ENCODE data around the gene PUM1.
"Not testable (repeated sequence)": the region's sequence is repeated elsewhere in the genome, so short reads cannot be mapped to it uniquely, and the experiment has no call there.

PUM1 gene

GRCh38 chr1:30942326-30942963, 123.1 kb downstream of the PUM1 start:
- no peak overlapping the region for H3K27ac ChIP-seq (ENCODE audit: low read depth, low read length)
- H3K4me1 ChIP-seq (ENCODE audit: control insufficient read depth, insufficient read depth, low read length) = no peaks in the 10 kb centered on the region
- no peak overlapping the region for H3K9ac ChIP-seq (ENCODE audit: low read depth, low read length)
- H3K36me3 ChIP-seq (ENCODE audit: control insufficient read depth, insufficient read depth, low read length) = peaks cover 89% of the 10 kb centered on the region
- no peaks in the 10 kb centered on the region for H3K27me3 ChIP-seq (ENCODE audit: control insufficient read depth, insufficient read depth, low read length)
- no peak overlapping the region for H3K4me3 ChIP-seq (ENCODE audit: low read depth, low read length)
- H3K9me3 ChIP-seq (ENCODE audit: control insufficient read depth, insufficient read depth, low read length) = no peaks in the 10 kb centered on the region

GRCh38 chr1:30940541-30940940, 125.0 kb downstream of the PUM1 start:
- H3K27ac ChIP-seq (ENCODE audit: low read depth, low read length) = no peak overlapping the region
- H3K36me3 ChIP-seq (ENCODE audit: control insufficient read depth, insufficient read depth, low read length) = peaks cover 89% of the 10 kb centered on the region
- H3K4me1 ChIP-seq (ENCODE audit: control insufficient read depth, insufficient read depth, low read length) = no peaks in the 10 kb centered on the region
- H3K27me3 ChIP-seq (ENCODE audit: control insufficient read depth, insufficient read depth, low read length) = no peaks in the 10 kb centered on the region
- no peaks in the 10 kb centered on the region for H3K9me3 ChIP-seq (ENCODE audit: control insufficient read depth, insufficient read depth, low read length)
- no peak overlapping the region for H3K4me3 ChIP-seq (ENCODE audit: low read depth, low read length)
- no peak overlapping the region for H3K9ac ChIP-seq (ENCODE audit: low read depth, low read length)

GRCh38 chr1:30936541-30937171, 128.9 kb downstream of the PUM1 start:
- Histone ChIP-seq H3K9me3 (ENCODE audit: control insufficient read depth, insufficient read depth, low read length) (no peaks in the 10 kb centered on the region), H3K4me3 (ENCODE audit: low read depth, low read length) (no peak overlapping the region), H3K27me3 (ENCODE audit: control insufficient read depth, insufficient read depth, low read length) (no peaks in the 10 kb centered on the region), H3K36me3 (ENCODE audit: control insufficient read depth, insufficient read depth, low read length) (peaks cover 87% of the 10 kb centered on the region), H3K9ac (ENCODE audit: low read depth, low read length) (no peak overlapping the region), H3K4me1 (ENCODE audit: control insufficient read depth, insufficient read depth, low read length) (no peaks in the 10 kb centered on the region), H3K27ac (ENCODE audit: low read depth, low read length) (no peak overlapping the region)

- peaks cover 78% of the 10 kb centered on the region for H3K36me3 ChIP-seq (ENCODE audit: control insufficient read depth, insufficient read depth, low read length)
These were observed 129.8 kb downstream of the PUM1 start for GRCh38 chr1:30935758-30936157.

GRCh38 chr1:30934613-30935012, 130.9 kb downstream of the PUM1 start:
- no peaks in the 10 kb centered on the region for H3K9me3 ChIP-seq (ENCODE audit: control insufficient read depth, insufficient read depth, low read length)
- no peaks in the 10 kb centered on the region for H3K27me3 ChIP-seq (ENCODE audit: control insufficient read depth, insufficient read depth, low read length)
- no peak overlapping the region for H3K4me3 ChIP-seq (ENCODE audit: low read depth, low read length)
- H3K9ac ChIP-seq (ENCODE audit: low read depth, low read length) = no peak overlapping the region
- peak overlapping the region; percentile 18 for H3K27ac ChIP-seq (ENCODE audit: low read depth, low read length)
- H3K4me1 ChIP-seq (ENCODE audit: control insufficient read depth, insufficient read depth, low read length) = no peaks in the 10 kb centered on the region
- peaks cover 67% of the 10 kb centered on the region for H3K36me3 ChIP-seq (ENCODE audit: control insufficient read depth, insufficient read depth, low read length)

More at GRCh38 chr1:30935758-30936157, 129.8 kb downstream of the PUM1 start:
- H3K4me3 ChIP-seq (ENCODE audit: low read depth, low read length); H3K27ac ChIP-seq (ENCODE audit: low read depth, low read length); H3K4me1 ChIP-seq (ENCODE audit: control insufficient read depth, insufficient read depth, low read length); H3K27me3 ChIP-seq (ENCODE audit: control insufficient read depth, insufficient read depth, low read length); H3K9ac ChIP-seq (ENCODE audit: low read depth, low read length); H3K9me3 ChIP-seq (ENCODE audit: control insufficient read depth, insufficient read depth, low read length): not testable (repeated sequence)

- Histone ChIP-seq H3K9ac (ENCODE audit: low read depth, low read length) (no peak overlapping the region), H3K4me3 (ENCODE audit: low read depth, low read length) (no peak overlapping the region), H3K36me3 (ENCODE audit: control insufficient read depth, insufficient read depth, low read length) (peaks cover 59% of the 10 kb centered on the region), H3K4me1 (ENCODE audit: control insufficient read depth, insufficient read depth, low read length) (no peaks in the 10 kb centered on the region), H3K9me3 (ENCODE audit: control insufficient read depth, insufficient read depth, low read length) (no peaks in the 10 kb centered on the region), H3K27me3 (ENCODE audit: control insufficient read depth, insufficient read depth, low read length) (no peaks in the 10 kb centered on the region), H3K27ac (ENCODE audit: low read depth, low read length) (peak overlapping the region; percentile 18)
These were observed 131.7 kb downstream of the PUM1 start for GRCh38 chr1:30933874-30934252.

GRCh38 chr1:30930631-30931173, 134.8 kb downstream of the PUM1 start:
- H3K36me3 ChIP-seq (ENCODE audit: control insufficient read depth, insufficient read depth, low read length) = peaks cover 33% of the 10 kb centered on the region
- no peak overlapping the region for H3K27ac ChIP-seq (ENCODE audit: low read depth, low read length)
- H3K9me3 ChIP-seq (ENCODE audit: control insufficient read depth, insufficient read depth, low read length) = no peaks in the 10 kb centered on the region
- no peaks in the 10 kb centered on the region for H3K27me3 ChIP-seq (ENCODE audit: control insufficient read depth, insufficient read depth, low read length)
- no peak overlapping the region for H3K9ac ChIP-seq (ENCODE audit: low read depth, low read length)
- no peak overlapping the region for H3K4me3 ChIP-seq (ENCODE audit: low read depth, low read length)
- no peaks in the 10 kb centered on the region; the same call in 1 of the 2 replicates for H3K4me1 ChIP-seq (ENCODE audit: control insufficient read depth, insufficient read depth, low read length)

- Histone ChIP-seq H3K9me3 (ENCODE audit: control insufficient read depth, insufficient read depth, low read length) (no peaks in the 10 kb centered on the region), H3K27me3 (ENCODE audit: control insufficient read depth, insufficient read depth, low read length) (no peaks in the 10 kb centered on the region), H3K4me1 (ENCODE audit: control insufficient read depth, insufficient read depth, low read length) (no peaks in the 10 kb centered on the region; the same call in 1 of the 2 replicates), H3K9ac (ENCODE audit: low read depth, low read length) (no peak overlapping the region), H3K36me3 (ENCODE audit: control insufficient read depth, insufficient read depth, low read length) (peaks cover 29% of the 10 kb centered on the region), H3K4me3 (ENCODE audit: low read depth, low read length) (no peak overlapping the region), H3K27ac (ENCODE audit: low read depth, low read length) (peak overlapping the region; percentile 22)
These were observed 135.5 kb downstream of the PUM1 start for GRCh38 chr1:30929944-30930525.

- no peak overlapping the region for H3K9ac ChIP-seq (ENCODE audit: low read depth, low read length)
These were observed 136.2 kb downstream of the PUM1 start for GRCh38 chr1:30929135-30929889.

GRCh38 chr1:30928789-30929134, 136.8 kb downstream of the PUM1 start:
- Histone ChIP-seq H3K27ac (ENCODE audit: low read depth, low read length) (no peak overlapping the region), H3K9ac (ENCODE audit: low read depth, low read length) (no peak overlapping the region), H3K4me1 (ENCODE audit: control insufficient read depth, insufficient read depth, low read length) (no peaks in the 10 kb centered on the region; the same call in 1 of the 2 replicates), H3K27me3 (ENCODE audit: control insufficient read depth, insufficient read depth, low read length) (no peaks in the 10 kb centered on the region), H3K36me3 (ENCODE audit: control insufficient read depth, insufficient read depth, low read length) (peaks cover 16% of the 10 kb centered on the region), H3K4me3 (ENCODE audit: low read depth, low read length) (no peak overlapping the region), H3K9me3 (ENCODE audit: control insufficient read depth, insufficient read depth, low read length) (no peaks in the 10 kb centered on the region)

More at GRCh38 chr1:30929135-30929889, 136.2 kb downstream of the PUM1 start:
- Histone ChIP-seq H3K4me3 (ENCODE audit: low read depth, low read length) (no peak overlapping the region), H3K9me3 (ENCODE audit: control insufficient read depth, insufficient read depth, low read length) (no peaks in the 10 kb centered on the region), H3K27ac (ENCODE audit: low read depth, low read length) (peak overlapping the region; percentile 18), H3K36me3 (ENCODE audit: control insufficient read depth, insufficient read depth, low read length) (peaks cover 21% of the 10 kb centered on the region), H3K4me1 (ENCODE audit: control insufficient read depth, insufficient read depth, low read length) (no peaks in the 10 kb centered on the region; the same call in 1 of the 2 replicates), H3K27me3 (ENCODE audit: control insufficient read depth, insufficient read depth, low read length) (no peaks in the 10 kb centered on the region)

Measured in HUES48 (cell line).